IMR-90 (cell line): ENCODE measurements around the gene LRRC7. TPM values are rescaled to one million over a fixed set of nuclear protein-coding genes. Genes with fewer than 3 reads are reported as not detected.

Experiments used
- ATAC-seq: fragments of 200-7000 bp; cut with Tn5 transposase; 2 replicates; pipeline ENCODE4 v1.9.1; 2020; ENCODE audit warnings: low read depth, mild to moderate bottlenecking, moderate library complexity
- BruUV-seq: library from RNA; stranded (reverse); fragments of 400-500 nt; replicated peaks from 2 replicates; lab custom pipeline; 2021; lab: Mats Ljungman, UMichigan
- CTCF ChIA-PET: fragments of 300-600 bp; formaldehyde crosslinking; extraction: SDS; loops from one replicate; lab custom pipeline; 2021; ENCODE audit warnings: antibody characterized with exemption; lab: Yijun Ruan, JAX
- POLR2A ChIA-PET: fragments of 300-600 bp; sonication (Branson Sonifier 250); formaldehyde crosslinking; loops from one replicate; lab custom pipeline; 2022; ENCODE audit warnings: antibody characterized with exemption; ENCODE audit not compliant: unreplicated experiment; lab: Charles Lee
- DNase-seq: peaks from one replicate; pipeline ENCODE4 v3.0.0; 2013
- H2AFZ ChIP-seq: replicated peaks from 2 replicates; pipeline ENCODE3; 2013; ENCODE audit warnings: low read length, mild to moderate bottlenecking; ENCODE audit not compliant: poor library complexity
- H2AK5ac ChIP-seq: 2 replicates; pipeline ENCODE4 v1.6.1; 2013; ENCODE audit warnings: low read depth, low read length, inconsistent platforms
- H2AK9ac ChIP-seq: replicated peaks from 2 replicates; pipeline ENCODE3; 2013; ENCODE audit warnings: mild to moderate bottlenecking, low read depth, low read length, moderate library complexity; ENCODE audit not compliant: poor library complexity
- H2BK120ac ChIP-seq: 2 replicates; pipeline ENCODE4 v1.6.1; 2013; ENCODE audit warnings: low read depth, low read length, inconsistent platforms
- H2BK15ac ChIP-seq: 3 replicates; pipeline ENCODE4 v1.6.1; 2013; ENCODE audit warnings: low read depth, low read length, inconsistent platforms
- H2BK20ac ChIP-seq: 2 replicates; pipeline ENCODE4 v1.6.1; 2013; ENCODE audit warnings: low read depth, mild to moderate bottlenecking, inconsistent platforms, low read length, moderate library complexity
- H2BK5ac ChIP-seq: 2 replicates; pipeline ENCODE4 v1.6.1; 2013; ENCODE audit warnings: mild to moderate bottlenecking, low read depth, low read length, inconsistent platforms; ENCODE audit not compliant: poor library complexity, severe bottlenecking
- H3K14ac ChIP-seq: replicated peaks from 2 replicates; pipeline ENCODE4 v1.6.1; 2013; ENCODE audit warnings: low read depth, low read length, inconsistent platforms
- H3K18ac ChIP-seq: 2 replicates; pipeline ENCODE4 v1.6.1; 2013; ENCODE audit warnings: low read depth, low read length, control low read depth
- H3K23ac ChIP-seq: 2 replicates; pipeline ENCODE4 v1.6.1; 2013; ENCODE audit warnings: low read depth, low read length, inconsistent platforms
- H3K27ac ChIP-seq: 2 replicates; pipeline ENCODE4 v1.5.1; 2013; ENCODE audit warnings: mild to moderate bottlenecking, control low read depth, low read length; ENCODE audit not compliant: insufficient read depth
- H3K27me3 ChIP-seq: 2 replicates; pipeline ENCODE4 v1.6.1; 2013; ENCODE audit warnings: low read length; ENCODE audit not compliant: control insufficient read depth, insufficient read depth
- H3K36me3 ChIP-seq: 2 replicates; pipeline ENCODE4 v1.6.1; 2013; ENCODE audit warnings: low read length, mixed read lengths; ENCODE audit not compliant: control insufficient read depth, insufficient read depth
- H3K4ac ChIP-seq: 2 replicates; pipeline ENCODE4 v1.6.1; 2013; ENCODE audit warnings: low read depth, low read length, inconsistent platforms
- H3K4me1 ChIP-seq: 2 replicates; pipeline ENCODE4 v1.6.1; 2013; ENCODE audit warnings: low read length, mixed read lengths; ENCODE audit not compliant: control insufficient read depth, insufficient read depth
- H3K4me2 ChIP-seq: 2 replicates; pipeline ENCODE4 v1.6.1; 2013; ENCODE audit warnings: low read depth, mild to moderate bottlenecking, control low read depth, low read length, moderate library complexity
- H3K4me3 ChIP-seq: 2 replicates; pipeline ENCODE4 v1.5.1; 2013; ENCODE audit warnings: low read depth, mild to moderate bottlenecking, control low read depth, low read length, moderate library complexity; ENCODE audit not compliant: insufficient read depth
- H3K56ac ChIP-seq: 2 replicates; pipeline ENCODE4 v1.6.1; 2013; ENCODE audit warnings: low read length, inconsistent platforms; ENCODE audit not compliant: insufficient read depth; ENCODE audit errors: extremely low read depth
- H3K79me1 ChIP-seq, 2 experiments: 2 replicates each; pipeline ENCODE4 v1.6.1; 2013; ENCODE audit warnings: low read length in 2 of 2, inconsistent platforms in 1 of 2, low read depth in 1 of 2
- H3K9ac ChIP-seq: 2 replicates; pipeline ENCODE4 v1.6.1; 2013; ENCODE audit warnings: low read depth, low read length, control low read depth
- H3K9me1 ChIP-seq: 2 replicates; pipeline ENCODE4 v1.6.1; 2013; ENCODE audit warnings: low read length, inconsistent platforms; ENCODE audit not compliant: insufficient read depth
- H3K9me3 ChIP-seq: 2 replicates; pipeline ENCODE4 v1.6.1; 2013; ENCODE audit warnings: low read length; ENCODE audit not compliant: control insufficient read depth, insufficient read depth
- H4K20me1 ChIP-seq: 2 replicates; pipeline ENCODE4 v1.6.1; 2013; ENCODE audit warnings: low read length, inconsistent platforms; ENCODE audit not compliant: insufficient read depth
- H4K5ac ChIP-seq: 2 replicates; pipeline ENCODE4 v1.6.1; 2013; ENCODE audit warnings: mild to moderate bottlenecking, low read depth, low read length, control low read depth
- H4K8ac ChIP-seq, 2 experiments: 2 replicates each; pipeline ENCODE4 v1.6.1; 2013; ENCODE audit warnings: low read depth in 2 of 2, low read length in 2 of 2, control low read depth in 1 of 2, inconsistent platforms in 1 of 2
- H4K91ac ChIP-seq: 2 replicates; pipeline ENCODE4 v1.6.1; 2013; ENCODE audit warnings: low read depth, low read length, inconsistent platforms; ENCODE audit not compliant: insufficient read depth
- CEBPB ChIP-seq: IDR thresholded peaks from 2 replicates; pipeline ENCODE4 v1.6.1; 2012; ENCODE audit warnings: low read depth, low read length, improper control_type of control experiment
- FOS ChIP-seq: fragments of 150-350 bp; IDR thresholded peaks from 2 replicates; pipeline ENCODE4 v1.6.1; 2016; ENCODE audit warnings: low read depth, low read length
- SMC3 ChIP-seq: fragments of 150-350 bp; IDR thresholded peaks from 2 replicates; pipeline ENCODE4 v1.6.1; 2016; ENCODE audit warnings: low read depth, mild to moderate bottlenecking, antibody characterized with exemption, low read length, moderate library complexity
- WGBS, 2 experiments: methylation state at CpG; one replicate each; pipeline versions ENCODE4 v1.1.5 to v1.1.7; 2013; ENCODE audit warnings: missing lambda C conversion rate in 2 of 2; ENCODE audit not compliant: insufficient read length in 1 of 2; ENCODE audit errors: extremely low coverage in 2 of 2; 5-methylcytosine and 5-hydroxymethylcytosine counted together
- dilution Hi-C: fragments of 300-500 bp; cut with HindIII; formaldehyde crosslinking; loops from one replicate; pipeline ENCODE4 v1.14.3; 2018; ENCODE audit warnings: low sequenced_read_pairs; ENCODE audit not compliant: unreplicated experiment
- in situ Hi-C: fragments of 300-500 bp; cut with MboI; formaldehyde crosslinking; loops from 3 replicates; pipeline ENCODE4 v1.14.3; 2019; ENCODE audit warnings: low sequenced_read_pairs, inconsistent platforms, mixed read lengths
- intact Hi-C: fragments of 100-400 bp; cut with micrococcal nuclease; formaldehyde crosslinking; loops from 2 replicates; pipeline ENCODE4 v1.10.0; 2022
- polyA plus RNA-seq, 3 experiments: library from polyadenylated mRNA; depleted of rRNA; stranded (reverse); fragments of >200 nt; gene quantifications; 2 replicates each; pipeline ENCODE4 v1.2.3, GENCODE V29; 2012; ENCODE audit warnings: low replicate concordance in 1 of 3
- total RNA-seq: library from RNA; depleted of rRNA; stranded (reverse); fragments of >200 nt; gene quantifications from 2 replicates; pipeline ENCODE4 v1.2.3, GENCODE V29; 2012

The LRRC7 gene
- total and polyA plus RNA-seq, 2 of the 4 experiments (the other 2 are of a cell fraction) = under 0.01 to 0.02 TPM

DNA sequence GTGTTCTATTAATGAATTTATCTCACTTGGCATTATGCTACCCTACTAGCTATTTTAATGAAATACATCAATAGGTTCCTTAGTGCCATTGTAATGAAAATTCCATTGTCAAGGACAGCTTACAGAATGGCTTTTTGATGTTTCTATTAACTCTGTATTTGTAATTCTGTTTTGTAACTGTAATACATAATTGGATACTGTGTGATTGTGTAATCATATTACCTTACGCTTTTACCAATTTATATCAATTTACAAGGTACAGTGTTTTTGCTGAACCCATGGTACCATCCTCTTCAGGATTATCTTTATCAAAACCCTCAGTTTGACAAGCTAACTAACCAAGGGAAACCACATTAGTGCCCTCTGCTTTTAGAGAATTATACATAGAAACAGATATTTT is 277.9 kb downstream of the LRRC7 start:
- Histone ChIP-seq H3K4ac (no peak overlapping the region), H4K20me1 (no peaks in the 10 kb centered on the region), H4K8ac (no peak overlapping the region), H3K27ac (no peak overlapping the region), H3K14ac (no peak overlapping the region), H2BK5ac (no peak overlapping the region), H4K5ac (no peak overlapping the region), H3K9me3 (no peaks in the 10 kb centered on the region), H3K4me3 (no peak overlapping the region), H3K18ac (no peak overlapping the region), H3K23ac (no peak overlapping the region), H3K56ac (no peak overlapping the region), H2BK120ac (no peak overlapping the region), H3K79me1 (no peaks in the 10 kb centered on the region), H3K4me2 (no peak overlapping the region), H3K36me3 (no peaks in the 10 kb centered on the region), H3K4me1 (no peaks in the 10 kb centered on the region), H3K9me1 (no peaks in the 10 kb centered on the region), H2BK15ac (no peak overlapping the region), H3K9ac (no peak overlapping the region), H2BK20ac (no peak overlapping the region), H3K27me3 (no peaks in the 10 kb centered on the region), H2AFZ (no peak overlapping the region), H2AK9ac (no peak overlapping the region), H4K91ac (no peak overlapping the region), H2AK5ac (no peak overlapping the region)
- in situ Hi-C loops = no loop called here
- ATAC-seq (no peak), DNase-seq (no peak)
- CTCF ChIA-PET = interaction anchor here (0.6 to 0.8 kb wide), 2 partner anchors 14 to 51 kb away, joined by 3 to 4 read pairs; no protein-coding TSS in a partner anchor
- dilution Hi-C loops = no loop called here
- POLR2A ChIA-PET = no interaction called here
- intact Hi-C loops = no loop called here
- no TSS peak for BruUV-seq
- no peak for TF ChIP-seq SMC3
- peak; percentile 52 for TF ChIP-seq CEBPB
- TF ChIP-seq FOS = no peak
- no CpG with 5 or more reads among the region's 1 CpG for WGBS, 2 experiments
